Daoy (cell line): ENCODE data around the gene B9D1. TPM values are rescaled to one million over a fixed set of nuclear protein-coding genes. Genes with fewer than 3 reads are reported as not detected.

Experiments
- DNase-seq: peaks from one replicate; pipeline ENCODE4 v3.0.0-alpha.2; 2015; ENCODE audit warnings: low read depth
- total RNA-seq: library from RNA; depleted of rRNA; stranded (reverse); fragments of >200 nt; shearing (Covaris generic); gene quantifications from 2 replicates; pipeline ENCODE4 v1.2.3, GENCODE V29; 2014; rRNA removed

B9D1 gene
- total RNA-seq, 1 experiment from 2014 or later, result 33.8 TPM

DNA sequence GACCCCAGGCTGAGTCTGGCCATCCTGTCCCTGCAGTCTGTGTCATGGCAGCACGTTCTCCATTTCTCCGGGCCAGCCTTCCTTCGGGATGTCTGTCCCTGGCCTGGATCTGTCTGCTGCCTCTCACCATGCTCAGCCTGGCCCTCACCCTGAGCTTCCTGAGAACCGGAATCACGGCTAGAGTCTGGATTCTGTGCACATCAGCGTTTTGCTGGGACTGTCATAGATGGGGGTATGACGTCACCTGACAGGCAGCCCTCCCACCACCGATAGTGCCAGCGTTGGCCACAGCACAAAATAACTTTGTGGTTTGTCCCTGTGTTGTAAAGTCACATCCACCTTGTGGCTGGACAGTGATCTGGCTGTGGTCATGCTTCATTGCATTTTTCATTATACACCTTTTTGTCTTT, 59.2 kb downstream of the B9D1 start:
- peak; percentile 37 for DNase-seq

DNA sequence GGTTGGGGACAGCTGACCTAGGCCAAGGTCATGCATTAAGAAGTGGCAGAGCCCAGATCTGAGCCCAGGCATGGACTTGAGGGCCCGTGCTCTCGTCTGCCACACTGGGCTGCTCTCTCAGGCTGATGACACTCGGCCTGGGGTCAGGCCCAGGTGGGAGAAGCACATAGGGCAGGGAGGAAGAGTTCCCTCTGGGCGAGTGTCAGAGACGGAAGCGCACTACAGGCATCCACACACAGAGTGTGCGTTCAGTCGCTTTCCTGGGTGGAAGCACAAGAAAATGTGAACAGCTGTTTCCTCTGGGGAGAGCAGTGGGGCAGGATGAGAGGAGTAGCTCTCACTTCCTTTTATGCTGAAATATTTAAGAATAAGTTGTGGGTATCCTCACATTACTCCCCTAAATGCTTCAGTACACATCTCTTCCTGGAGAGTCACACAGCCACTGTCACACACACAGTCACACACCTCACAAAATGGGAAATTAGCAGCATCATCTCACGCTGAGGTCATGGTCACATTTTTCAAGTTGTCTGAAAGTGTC, 59.7 kb downstream of the B9D1 start:
- DNase-seq, result no peak

DNA sequence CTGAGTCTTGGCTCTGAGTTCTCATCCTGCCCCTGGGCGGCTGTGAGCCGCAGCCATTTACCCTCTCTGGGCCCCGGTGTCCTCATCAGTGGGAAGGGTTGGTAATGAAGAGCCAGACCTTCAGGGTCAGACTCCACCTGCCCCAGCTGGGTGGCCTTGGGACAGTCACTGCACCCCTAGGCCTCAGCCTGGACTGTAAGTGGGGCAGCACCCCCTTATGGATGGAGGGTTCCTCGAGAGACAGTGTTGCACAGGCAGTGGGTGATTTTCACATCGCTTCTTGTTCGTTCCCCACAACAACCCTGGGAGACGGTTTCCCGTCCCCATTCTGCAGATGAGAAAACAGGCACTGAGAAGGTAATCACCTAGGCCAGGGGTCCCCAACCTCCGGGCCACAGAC, 60.5 kb downstream of the B9D1 start:
- no peak for DNase-seq

DNA sequence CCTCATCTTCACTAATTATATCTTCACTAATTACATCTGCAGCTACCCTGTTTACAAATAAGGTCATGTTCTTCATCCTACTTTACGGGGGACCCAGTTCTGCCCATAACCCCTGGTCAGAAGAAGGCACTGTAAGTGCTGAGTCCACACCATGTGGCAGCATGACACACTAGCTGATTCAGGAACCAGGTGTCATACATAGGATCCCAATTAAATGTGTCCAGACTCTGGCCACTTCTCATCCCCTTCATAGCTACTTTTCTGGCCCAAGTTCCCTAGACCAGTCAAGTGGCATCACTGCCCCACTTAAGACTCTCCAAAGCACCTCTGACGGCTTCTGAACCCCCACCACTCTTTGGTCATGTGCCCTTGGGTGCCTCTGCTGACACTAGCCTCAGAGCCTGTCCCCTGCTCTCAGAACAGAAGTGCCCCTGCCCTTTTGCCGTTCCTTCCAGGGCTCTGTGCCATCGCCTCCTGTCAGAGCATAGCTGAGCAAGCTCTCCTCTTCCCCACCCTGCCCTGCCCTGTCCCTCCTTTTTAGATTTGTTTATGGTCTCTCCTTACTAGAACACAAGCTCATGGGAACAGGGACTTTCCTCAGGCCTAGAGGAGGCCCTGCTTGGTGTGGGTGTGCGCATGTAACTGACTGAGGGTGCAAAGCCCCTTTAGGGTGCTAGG, 61.1 kb downstream of the B9D1 start:
- DNase-seq, result no peak

DNA sequence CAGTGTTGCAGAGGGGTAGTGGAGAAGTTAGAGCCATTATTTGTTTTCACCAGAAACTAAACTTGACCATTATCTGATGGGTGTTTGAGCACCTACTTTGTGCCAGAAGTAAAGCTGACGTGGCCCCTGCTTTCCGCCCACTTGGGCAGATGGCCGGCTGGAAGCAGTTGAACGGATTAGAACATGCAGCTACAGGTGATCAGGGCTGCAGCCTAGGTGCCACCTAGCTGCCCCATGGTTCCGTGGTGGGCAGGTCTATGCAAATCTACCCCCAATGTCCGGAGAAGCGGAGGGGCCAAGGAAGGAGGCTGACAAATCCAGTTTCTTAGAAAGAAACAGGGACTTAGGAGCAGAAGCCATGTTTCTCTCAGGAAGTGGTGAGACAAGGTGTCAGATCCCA, 62.7 kb downstream of the B9D1 start:
- DNase-seq, result no peak

DNA sequence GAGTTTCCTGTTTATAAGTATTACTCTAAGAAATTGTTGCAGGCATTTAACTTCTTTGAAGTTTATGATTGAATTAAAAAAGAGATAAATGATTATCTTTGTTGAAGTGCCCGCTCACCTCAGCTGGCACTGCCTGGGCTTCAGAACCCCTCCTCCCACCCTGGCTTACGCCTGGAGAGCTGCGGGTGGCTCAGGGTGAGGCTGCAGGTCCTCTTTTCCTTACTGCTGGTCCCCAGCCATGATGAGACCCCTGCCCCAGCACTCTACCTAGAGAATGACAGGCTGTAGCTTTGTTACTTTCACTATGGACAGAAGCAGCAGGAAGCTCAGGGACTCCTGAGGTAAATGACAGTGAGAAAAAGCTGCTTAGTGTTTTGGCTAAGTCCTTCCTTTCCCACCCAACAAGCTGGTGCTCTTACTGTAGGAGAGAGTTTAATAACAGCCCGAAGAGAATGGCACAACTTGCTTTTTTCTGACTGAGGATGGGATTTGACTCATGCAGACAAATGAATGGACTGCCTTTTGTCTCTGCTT, 63.2 kb downstream of the B9D1 start:
- DNase-seq, result no peak

DNA sequence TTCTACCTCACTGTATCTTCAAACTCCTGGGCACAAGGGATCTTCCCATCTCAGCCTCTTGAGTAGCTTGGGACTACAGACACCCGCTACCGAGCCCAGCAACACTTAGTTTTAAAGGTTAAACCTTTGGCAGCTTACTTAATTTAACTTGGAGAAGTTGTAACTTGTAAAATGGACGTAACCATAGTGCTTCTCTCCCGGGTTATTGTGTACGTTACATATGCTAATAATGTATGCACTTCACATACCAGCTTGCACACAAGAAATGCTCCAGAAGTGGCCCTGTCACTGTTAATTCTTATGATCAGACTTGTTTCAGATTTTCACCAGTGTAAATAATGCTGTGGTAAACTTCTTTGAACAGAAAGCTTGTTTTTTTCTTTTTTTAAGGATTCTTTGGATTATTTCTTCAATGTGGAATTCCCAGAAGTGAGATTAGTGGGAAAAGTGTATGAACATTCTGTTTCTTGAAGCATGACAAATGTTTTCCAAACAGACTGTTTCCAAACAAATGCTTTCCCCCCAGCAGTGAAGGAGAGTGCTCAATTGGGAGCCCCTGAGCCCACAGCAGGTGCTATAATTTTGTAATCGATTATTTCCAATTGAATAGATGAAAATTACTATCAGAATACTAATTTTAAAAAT, 63.8 kb downstream of the B9D1 start:
- DNase-seq, result no peak

DNA sequence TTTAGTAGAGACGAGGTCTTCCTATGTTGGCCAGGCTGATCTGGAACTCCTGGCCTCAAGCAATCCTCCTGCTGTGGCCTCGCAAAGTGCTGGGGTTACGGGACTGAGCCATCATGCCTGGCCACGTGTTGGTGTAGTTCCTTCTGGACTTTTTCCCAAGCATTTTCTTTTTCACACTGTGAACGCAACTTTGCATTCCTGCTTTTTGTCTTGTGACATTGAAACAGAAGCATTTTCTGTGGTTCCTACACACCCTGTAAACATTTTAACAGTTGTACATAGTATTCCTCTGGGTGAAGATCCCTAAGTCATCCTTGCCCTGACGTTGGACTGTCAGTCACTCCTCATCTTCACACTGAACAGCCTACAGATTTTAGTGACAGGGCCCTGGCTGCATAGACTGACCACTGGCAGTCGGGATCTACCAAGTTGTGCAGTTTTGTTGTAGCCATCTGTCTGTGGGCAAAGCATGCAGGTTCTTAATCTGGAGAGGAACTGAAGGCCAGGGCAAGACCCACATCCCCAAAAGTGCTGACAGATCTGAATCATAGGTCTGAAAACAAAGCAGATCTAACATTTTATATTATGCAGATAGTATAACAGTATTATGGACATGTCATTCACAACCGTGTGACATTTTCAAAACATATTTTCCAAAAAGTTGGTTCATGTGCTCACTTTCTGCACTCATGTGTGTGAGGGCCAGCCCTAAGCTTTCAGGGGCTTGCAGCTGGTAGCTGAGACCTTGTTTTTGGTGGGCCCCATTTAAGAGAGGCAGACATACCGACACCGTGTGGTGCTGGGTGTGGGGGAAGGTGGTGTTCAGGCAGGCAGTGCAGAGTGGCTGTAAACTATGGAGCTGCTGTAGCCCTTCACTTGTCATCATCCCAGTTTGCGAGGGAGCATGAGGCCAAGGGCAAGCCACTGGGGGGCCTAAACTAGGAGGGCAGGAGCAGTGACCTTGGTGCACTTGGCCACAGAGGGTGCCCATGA, 65.4 kb downstream of the B9D1 start:
- DNase-seq, result no peak

DNA sequence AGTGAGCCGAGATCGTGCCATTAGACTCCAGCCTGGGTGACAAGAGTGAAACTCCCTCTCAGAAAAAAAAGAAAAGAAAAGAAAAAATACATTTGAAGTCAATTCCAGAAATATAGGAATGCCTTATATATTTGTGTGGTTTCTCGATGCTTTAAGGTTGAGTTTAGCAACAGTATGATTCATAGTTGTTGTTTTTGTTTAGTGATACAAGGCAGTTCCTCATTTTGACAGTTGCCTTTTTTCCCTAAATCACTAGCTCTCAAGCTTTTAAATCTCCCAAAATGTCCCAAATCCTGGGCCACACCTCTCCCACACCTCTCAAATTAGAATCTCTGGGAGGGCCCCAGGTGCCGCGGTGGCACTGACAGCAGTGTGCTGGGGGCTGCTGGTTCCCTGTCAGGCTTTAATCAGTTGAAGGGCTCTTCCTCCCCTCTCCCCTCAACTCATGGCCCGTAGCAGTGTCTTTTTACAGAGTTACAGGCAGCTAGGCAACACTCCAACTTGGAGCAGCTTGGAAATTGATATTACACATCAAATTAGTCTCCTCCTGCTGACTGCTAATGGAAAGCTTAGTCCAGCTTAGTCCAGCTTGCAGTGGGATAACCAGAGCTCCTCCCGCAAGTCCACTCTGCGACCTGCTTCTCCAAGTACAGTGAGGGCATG, 66.9 kb downstream of the B9D1 start:
- no peak for DNase-seq

DNA sequence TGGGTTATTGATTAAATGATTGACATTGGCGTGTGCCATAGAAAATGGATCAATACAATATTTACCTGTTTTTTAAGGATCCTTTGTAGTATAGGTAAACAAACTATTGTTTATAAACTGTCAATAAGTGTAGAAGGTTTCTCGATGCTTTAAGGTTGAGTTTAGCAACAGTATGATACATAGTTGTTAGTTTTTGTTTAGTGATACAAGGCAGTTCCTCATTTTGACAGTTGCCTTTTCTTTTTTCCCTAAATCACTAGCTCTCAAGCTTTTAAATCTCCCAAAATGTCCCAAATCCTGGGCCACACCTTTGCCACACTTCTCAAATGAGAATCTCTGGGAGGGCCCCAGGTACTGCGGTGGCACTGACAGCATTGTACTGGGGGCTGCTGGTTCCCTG, 68.1 kb downstream of the B9D1 start:
- DNase-seq, result no peak

Other genes with a start within 250 kb of the B9D1 start
- gene GRAPL, start 235.1 kb downstream of the B9D1 start, total RNA-seq, result not detected in 2 replicates
- 16.3 and 37.3 TPM in 2 replicates for gene EPN2, start 125.4 kb downstream of the B9D1 start, total RNA-seq
- 6.0 and 11.7 TPM in 2 replicates for gene MAPK7, start 15.8 kb upstream of the B9D1 start, total RNA-seq
- 0.24 and 0.69 TPM in 2 replicates for gene MFAP4, start 24.5 kb upstream of the B9D1 start, total RNA-seq
- 0.11 and 0.57 TPM in 2 replicates for gene RNF112, start 48.5 kb upstream of the B9D1 start, total RNA-seq
- not detected in 2 replicates for gene SLC47A1, start 171.1 kb upstream of the B9D1 start, total RNA-seq